ENCODE measurements around the gene FDXACB1. TPM values are rescaled to one million over a fixed set of nuclear protein-coding genes. Genes with fewer than 3 reads are reported as not detected.

Gene FDXACB1
- total and polyA plus RNA-seq, 2 of the 4 experiments (the other 2 are of a cell fraction): 1.7 to 3.0 TPM

DNA sequence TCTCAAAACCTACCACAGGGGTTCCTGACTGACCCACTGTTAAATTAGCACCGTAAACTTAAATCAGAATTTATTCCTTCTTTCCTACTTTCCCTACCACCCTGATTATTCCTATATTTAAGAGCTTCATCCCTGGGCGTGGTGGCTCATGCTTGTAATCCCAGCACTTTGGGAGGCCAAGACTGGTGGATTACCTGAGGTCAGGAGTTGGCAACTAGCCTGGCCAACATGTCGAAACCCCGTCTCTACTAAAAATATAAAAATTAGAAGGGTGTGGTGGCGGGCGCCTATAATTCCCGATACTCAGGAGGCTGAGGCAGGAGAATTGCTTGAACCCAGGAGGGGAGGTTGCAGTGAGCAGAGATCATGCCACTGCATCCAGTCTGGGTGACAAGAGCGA lies 27.9 kb downstream of the FDXACB1 start:
- WGBS, 2 experiments (ENCODE audit: extremely low coverage in 2 of 2, insufficient read length in 1 of 2): no CpG with 5 or more reads among the region's 8 CpGs
- Histone ChIP-seq H3K4ac (ENCODE audit: low read depth, low read length) (no peak overlapping the region), H2AK9ac (replicated peaks; ENCODE audit: low read depth, low read length, poor library complexity) (no peak overlapping the region), H3K23ac (ENCODE audit: low read depth, low read length) (no peak overlapping the region), H2BK5ac (ENCODE audit: low read depth, low read length, poor library complexity, severe bottlenecking) (no peak overlapping the region), H3K9me3 (ENCODE audit: control insufficient read depth, insufficient read depth, low read length) (no peaks in the 10 kb centered on the region), H2BK120ac (ENCODE audit: low read depth, low read length) (no peak overlapping the region), H2AK5ac (ENCODE audit: low read depth, low read length) (no peak overlapping the region), H3K27me3 (ENCODE audit: control insufficient read depth, insufficient read depth, low read length) (no peaks in the 10 kb centered on the region), H2AFZ (replicated peaks; ENCODE audit: low read length, poor library complexity) (no peak overlapping the region), H3K9ac (ENCODE audit: low read depth, low read length) (no peak overlapping the region), H3K14ac (replicated peaks; ENCODE audit: low read depth, low read length) (no peak overlapping the region), H3K9me1 (ENCODE audit: insufficient read depth, low read length) (peaks cover 3% of the 10 kb centered on the region; the same call in 1 of the 2 replicates), H3K18ac (ENCODE audit: low read depth, low read length) (no peak overlapping the region), H4K20me1 (ENCODE audit: insufficient read depth, low read length) (no peaks in the 10 kb centered on the region), H3K56ac (ENCODE audit: extremely low read depth, insufficient read depth, low read length) (no peak overlapping the region), H3K4me2 (ENCODE audit: low read depth, low read length) (no peak overlapping the region), H4K8ac (ENCODE audit: low read depth in 2 of 2, low read length in 2 of 2) (no peak overlapping the region), H3K4me3 (ENCODE audit: insufficient read depth, low read depth, low read length) (no peak overlapping the region), H3K27ac (ENCODE audit: insufficient read depth, low read length) (no peak overlapping the region), H4K91ac (ENCODE audit: insufficient read depth, low read depth, low read length) (no peak overlapping the region), H2BK20ac (ENCODE audit: low read depth, low read length) (no peak overlapping the region), H3K79me1 (ENCODE audit: low read depth in 1 of 2, low read length in 2 of 2) (no peaks in the 10 kb centered on the region; a peak in 1 of 4 replicates), H4K5ac (ENCODE audit: low read depth, low read length) (no peak overlapping the region), H2BK15ac (ENCODE audit: low read depth, low read length) (no peak overlapping the region), H3K36me3 (ENCODE audit: control insufficient read depth, insufficient read depth, low read length) (peaks cover 7% of the 10 kb centered on the region), H3K4me1 (ENCODE audit: control insufficient read depth, insufficient read depth, low read length) (peaks cover 6% of the 10 kb centered on the region)
- intact Hi-C loops (cut with micrococcal nuclease) (no loop called here), in situ Hi-C loops (cut with MboI; ENCODE audit: low sequenced_read_pairs) (no loop called here), dilution Hi-C loops (cut with HindIII; ENCODE audit: low sequenced_read_pairs, unreplicated experiment) (no loop called here)
- ChIA-PET POLR2A (ENCODE audit: unreplicated experiment) (no interaction called here), CTCF (interaction anchor here (0.6 to 1.0 kb wide), 3 partner anchors 12 to 38 kb away, joined by 3 to 4 read pairs (median 3); no protein-coding TSS in a partner anchor)
- ATAC-seq (ENCODE audit: low read depth) (no peak), DNase-seq (no peak)
- TF ChIP-seq SMC3 (IDR thresholded peaks at IDR 0.05; ENCODE audit: low read depth, low read length) (no peak), POLR2A (IDR thresholded peaks at IDR 0.05; ENCODE audit: low read depth, low read length) (no peak), BHLHE40 (IDR thresholded peaks at IDR 0.05; ENCODE audit: low read depth, low read length) (no peak), CHD1 (IDR thresholded peaks at IDR 0.05; ENCODE audit: low read depth, low read length) (no peak), MXI1 (IDR thresholded peaks at IDR 0.05; ENCODE audit: borderline replicate concordance, low read depth, low read length) (no peak), MAZ (IDR thresholded peaks at IDR 0.05; ENCODE audit: borderline replicate concordance, low read depth, low read length) (no peak), FOS (IDR thresholded peaks at IDR 0.05; ENCODE audit: low read depth, low read length) (no peak), RAD21 (IDR thresholded peaks at IDR 0.05; ENCODE audit: low read length) (no peak)
- TF ChIP-seq, protein P1, sequence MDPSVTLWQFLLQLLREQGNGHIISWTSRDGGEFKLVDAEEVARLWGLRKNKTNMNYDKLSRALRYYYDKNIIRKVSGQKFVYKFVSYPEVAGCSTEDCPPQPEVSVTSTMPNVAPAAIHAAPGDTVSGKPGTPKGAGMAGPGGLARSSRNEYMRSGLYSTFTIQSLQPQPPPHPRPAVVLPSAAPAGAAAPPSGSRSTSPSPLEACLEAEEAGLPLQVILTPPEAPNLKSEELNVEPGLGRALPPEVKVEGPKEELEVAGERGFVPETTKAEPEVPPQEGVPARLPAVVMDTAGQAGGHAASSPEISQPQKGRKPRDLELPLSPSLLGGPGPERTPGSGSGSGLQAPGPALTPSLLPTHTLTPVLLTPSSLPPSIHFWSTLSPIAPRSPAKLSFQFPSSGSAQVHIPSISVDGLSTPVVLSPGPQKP (IDR thresholded peaks at IDR 0.05; ENCODE audit: borderline replicate concordance, low read depth, low read length): no peak
- TF ChIP-seq, protein P2, sequence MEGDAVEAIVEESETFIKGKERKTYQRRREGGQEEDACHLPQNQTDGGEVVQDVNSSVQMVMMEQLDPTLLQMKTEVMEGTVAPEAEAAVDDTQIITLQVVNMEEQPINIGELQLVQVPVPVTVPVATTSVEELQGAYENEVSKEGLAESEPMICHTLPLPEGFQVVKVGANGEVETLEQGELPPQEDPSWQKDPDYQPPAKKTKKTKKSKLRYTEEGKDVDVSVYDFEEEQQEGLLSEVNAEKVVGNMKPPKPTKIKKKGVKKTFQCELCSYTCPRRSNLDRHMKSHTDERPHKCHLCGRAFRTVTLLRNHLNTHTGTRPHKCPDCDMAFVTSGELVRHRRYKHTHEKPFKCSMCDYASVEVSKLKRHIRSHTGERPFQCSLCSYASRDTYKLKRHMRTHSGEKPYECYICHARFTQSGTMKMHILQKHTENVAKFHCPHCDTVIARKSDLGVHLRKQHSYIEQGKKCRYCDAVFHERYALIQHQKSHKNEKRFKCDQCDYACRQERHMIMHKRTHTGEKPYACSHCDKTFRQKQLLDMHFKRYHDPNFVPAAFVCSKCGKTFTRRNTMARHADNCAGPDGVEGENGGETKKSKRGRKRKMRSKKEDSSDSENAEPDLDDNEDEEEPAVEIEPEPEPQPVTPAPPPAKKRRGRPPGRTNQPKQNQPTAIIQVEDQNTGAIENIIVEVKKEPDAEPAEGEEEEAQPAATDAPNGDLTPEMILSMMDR (conservative IDR thresholded peaks at IDR 0.05; ENCODE audit: low read depth, low read length): no peak
- TF ChIP-seq, protein P3, sequence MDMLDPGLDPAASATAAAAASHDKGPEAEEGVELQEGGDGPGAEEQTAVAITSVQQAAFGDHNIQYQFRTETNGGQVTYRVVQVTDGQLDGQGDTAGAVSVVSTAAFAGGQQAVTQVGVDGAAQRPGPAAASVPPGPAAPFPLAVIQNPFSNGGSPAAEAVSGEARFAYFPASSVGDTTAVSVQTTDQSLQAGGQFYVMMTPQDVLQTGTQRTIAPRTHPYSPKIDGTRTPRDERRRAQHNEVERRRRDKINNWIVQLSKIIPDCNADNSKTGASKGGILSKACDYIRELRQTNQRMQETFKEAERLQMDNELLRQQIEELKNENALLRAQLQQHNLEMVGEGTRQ (IDR thresholded peaks at IDR 0.05; ENCODE audit: low read depth, low read length): no peak
- no TSS peak for BruUV-seq (replicated peaks)
